Fibroblast of lung (primary cell): Measurements from ENCODE around the gene IFNL1. TPM values are rescaled to one million over a fixed set of nuclear protein-coding genes. Genes with fewer than 3 reads are reported as not detected.

Experiments
- DNase-seq, 2 donors: peaks; one replicate each; pipeline versions ENCODE4 v3.0.0 to v3.0.0-alpha.2; 2010; ENCODE audit warnings: low read depth in 2 of 2
- H2AFZ ChIP-seq: 2 replicates; pipeline ENCODE4 v1.5.1; 2012; ENCODE audit warnings: low read length, control low read depth, inconsistent platforms
- H3K27ac ChIP-seq: 2 replicates; pipeline ENCODE4 v1.5.1; 2011; ENCODE audit warnings: low read length, control low read depth; ENCODE audit not compliant: insufficient read depth
- H3K27me3 ChIP-seq: 2 replicates; pipeline ENCODE4 v1.5.1; 2011; ENCODE audit warnings: mild to moderate bottlenecking, low read length; ENCODE audit not compliant: control insufficient read depth, insufficient read depth
- H3K36me3 ChIP-seq: 2 replicates; pipeline ENCODE4 v1.5.1; 2011; ENCODE audit warnings: low read length; ENCODE audit not compliant: control insufficient read depth, insufficient read depth
- H3K4me1 ChIP-seq: 2 replicates; pipeline ENCODE4 v1.5.1; 2011; ENCODE audit warnings: low read length; ENCODE audit not compliant: control insufficient read depth, insufficient read depth; ENCODE audit errors: extremely low read depth
- H3K4me2 ChIP-seq: 2 replicates; pipeline ENCODE4 v1.5.1; 2011; ENCODE audit warnings: low read length, control low read depth; ENCODE audit not compliant: insufficient read depth; ENCODE audit errors: extremely low read depth
- H3K4me3 ChIP-seq, 4 experiments: fragments of 200-600 bp in 1 of 4; sonication (generic) in 1 of 4; replicated peaks in 1 of 4; 2 replicates each; pipeline ENCODE4 v1.5.1; 2011 to 2016; ENCODE audit warnings: low read length in 4 of 4, low read depth in 3 of 4, mild to moderate bottlenecking in 3 of 4, control low read depth in 2 of 4, inconsistent platforms in 1 of 4, mixed read lengths in 1 of 4; ENCODE audit not compliant: insufficient read depth in 1 of 4; ENCODE audit errors: control extremely low read depth in 1 of 4
- H3K79me2 ChIP-seq: 2 replicates; pipeline ENCODE4 v1.5.1; 2012; ENCODE audit warnings: mild to moderate bottlenecking, low read length, inconsistent platforms; ENCODE audit not compliant: control insufficient read depth, insufficient read depth
- H3K9ac ChIP-seq: 2 replicates; pipeline ENCODE4 v1.5.1; 2011; ENCODE audit warnings: mild to moderate bottlenecking, low read length, control low read depth; ENCODE audit not compliant: insufficient read depth
- H3K9me3 ChIP-seq: 2 replicates; pipeline ENCODE4 v1.5.1; 2012; ENCODE audit warnings: low read depth, low read length; ENCODE audit not compliant: control insufficient read depth, insufficient read depth
- H4K20me1 ChIP-seq: 2 replicates; pipeline ENCODE4 v1.5.1; 2011; ENCODE audit warnings: low read length; ENCODE audit not compliant: control insufficient read depth, insufficient read depth; ENCODE audit errors: extremely low read depth
- CTCF ChIP-seq, 2 donors: IDR thresholded peaks in 1 of 2; conservative IDR thresholded peaks in 1 of 2; 1 replicate in 1 of 2; 2 replicates in 1 of 2; pipeline ENCODE4 v1.5.1; 2011 to 2012; ENCODE audit warnings: low read length in 2 of 2, control low read depth in 1 of 2, inconsistent platforms in 1 of 2, low read depth in 1 of 2, mild to moderate bottlenecking in 1 of 2
- EZH2 ChIP-seq: IDR thresholded peaks from 2 replicates; pipeline ENCODE4 v1.5.1; 2012; ENCODE audit warnings: low read length, control low read depth, mild to moderate bottlenecking; ENCODE audit errors: missing control alignments
- polyA plus RNA-seq, 2 donors: library from polyadenylated mRNA; depleted of rRNA in 1 of 2; stranded (reverse) in 1 of 2; unstranded in 1 of 2; fragments of >200 nt; gene quantifications; 2 replicates each; pipeline ENCODE4 v1.2.1, GENCODE V29; 2011 to 2012; ENCODE audit warnings: missing spikeins in 1 of 2
- total RNA-seq: library from RNA; depleted of rRNA; stranded (reverse); fragments of >200 nt; gene quantifications from 2 replicates; pipeline ENCODE4 v1.2.1, GENCODE V29; 2014

The IFNL1 gene
- total and polyA plus RNA-seq, 2 donors (not counting 1 experiment from before 2014, with no cell fraction given) = not detected

- Histone ChIP-seq H3K4me1 (no peaks in the 10 kb centered on the region), H3K36me3 (no peaks in the 10 kb centered on the region), H3K27ac (no peak overlapping the region), H3K79me2 (no peaks in the 10 kb centered on the region), H3K4me2 (no peak overlapping the region), H3K27me3 (peaks cover 25% of the 10 kb centered on the region), H4K20me1 (no peaks in the 10 kb centered on the region), H2AFZ (no peak overlapping the region), H3K9ac (no peak overlapping the region), H3K9me3 (no peaks in the 10 kb centered on the region), H3K4me3 (no peak overlapping the region)
- no peak for DNase-seq
- TF ChIP-seq CTCF (conservative IDR thresholded peaks at IDR 0.05 in 1 of 2, IDR thresholded peaks at IDR 0.05 in 1 of 2; ENCODE audit: low read depth in 1 of 2, low read length in 2 of 2) = no peak
- no peak for TF ChIP-seq EZH2
Observed at GRCh38 chr19:39310558-39311311, 14.5 kb downstream of the IFNL1 start.

GRCh38 chr19:39314016-39314728 lies 18.0 kb downstream of the IFNL1 start:
- no peaks in the 10 kb centered on the region for H4K20me1 ChIP-seq
- no peak for DNase-seq
- no peaks in the 10 kb centered on the region for H3K4me1 ChIP-seq
- TF ChIP-seq CTCF (conservative IDR thresholded peaks at IDR 0.05 in 1 of 2, IDR thresholded peaks at IDR 0.05 in 1 of 2; ENCODE audit: low read depth in 1 of 2, low read length in 2 of 2) = no peak
- TF ChIP-seq EZH2 = no peak
- no peaks in the 10 kb centered on the region for H3K79me2 ChIP-seq
- peaks cover 1% of the 10 kb centered on the region for H3K27me3 ChIP-seq
- no peak overlapping the region for H3K9ac ChIP-seq
- H3K36me3 ChIP-seq = no peaks in the 10 kb centered on the region
- H3K9me3 ChIP-seq = no peaks in the 10 kb centered on the region
- H2AFZ ChIP-seq = no peak overlapping the region
- no peak overlapping the region for H3K4me2 ChIP-seq
- H3K4me3 ChIP-seq = no peak overlapping the region
- no peak overlapping the region for H3K27ac ChIP-seq

GRCh38 chr19:39315933-39316332 lies 19.7 kb downstream of the IFNL1 start:
- Histone ChIP-seq H3K9me3 (no peaks in the 10 kb centered on the region), H3K36me3 (no peaks in the 10 kb centered on the region), H3K4me2 (no peak overlapping the region), H3K27me3 (peaks cover 11% of the 10 kb centered on the region), H2AFZ (no peak overlapping the region), H3K4me3 (no peak overlapping the region), H3K9ac (no peak overlapping the region), H3K79me2 (no peaks in the 10 kb centered on the region), H3K27ac (no peak overlapping the region), H4K20me1 (no peaks in the 10 kb centered on the region), H3K4me1 (no peaks in the 10 kb centered on the region)
- TF ChIP-seq CTCF (conservative IDR thresholded peaks at IDR 0.05 in 1 of 2, IDR thresholded peaks at IDR 0.05 in 1 of 2; ENCODE audit: low read depth in 1 of 2, low read length in 2 of 2) (no peak), EZH2 (no peak)
- no peak for DNase-seq
